HepG2 (cell line): ENCODE measurements around the gene GTF2F2. TPM values are rescaled to one million over a fixed set of nuclear protein-coding genes. Genes with fewer than 3 reads are reported as not detected.

Experiments
- EP300 ChIP-seq, 3 experiments: sonication (generic) in 1 of 3; formaldehyde crosslinking in 1 of 3; IDR thresholded peaks; 2 replicates each; pipeline versions ENCODE4 v1.5.1 to v1.6.1; 2011 to 2020; ENCODE audit warnings: low read depth in 2 of 3, low read length in 2 of 3, borderline replicate concordance in 1 of 3, improper control_type of control experiment in 1 of 3, mild to moderate bottlenecking in 1 of 3, missing genetic modification reagents in 1 of 3, moderate library complexity in 1 of 3
- GRHL1 ChIP-seq: sonication (generic); formaldehyde crosslinking; conservative IDR thresholded peaks from 2 replicates; pipeline ENCODE4 v1.8.0; 2022; ENCODE audit warnings: missing genetic modification reagents
- HNRNPLL ChIP-seq: fragments of 200-400 bp; formaldehyde crosslinking; IDR thresholded peaks from 2 replicates; pipeline ENCODE4 v1.6.1; 2017; ENCODE audit warnings: mild to moderate bottlenecking, low read depth, low read length; ENCODE audit not compliant: poor library complexity, severe bottlenecking
- KLF6 ChIP-seq: IDR thresholded peaks from 2 replicates; pipeline ENCODE4 v1.8.0; 2016; ENCODE audit warnings: missing biosample characterization, missing genetic modification reagents
- ZKSCAN8 ChIP-seq: IDR thresholded peaks from 2 replicates; pipeline ENCODE4 v1.6.1; 2016; ENCODE audit warnings: borderline replicate concordance, missing genetic modification reagents, missing compliant biosample characterization
- ZNF12 ChIP-seq: sonication (generic); formaldehyde crosslinking; IDR thresholded peaks from 2 replicates; pipeline ENCODE4 v1.5.0; 2020; ENCODE audit warnings: missing genetic modification reagents
- ZNF460 ChIP-seq: sonication (generic); formaldehyde crosslinking; IDR thresholded peaks from 2 replicates; pipeline ENCODE4 v1.5.1; 2020; ENCODE audit warnings: missing genetic modification reagents, mild to moderate bottlenecking, borderline replicate concordance
- ZNF512B ChIP-seq: sonication (generic); formaldehyde crosslinking; IDR thresholded peaks from 2 replicates; pipeline ENCODE4 v1.5.1; 2020; ENCODE audit warnings: missing genetic modification reagents, mild to moderate bottlenecking, borderline replicate concordance
- ZNF792 ChIP-seq: IDR thresholded peaks from 2 replicates; pipeline ENCODE4 v1.6.1; 2016
- ZSCAN31 ChIP-seq: sonication (generic); formaldehyde crosslinking; IDR thresholded peaks from 2 replicates; pipeline ENCODE4 v1.5.0; 2020; ENCODE audit warnings: low read depth, mild to moderate bottlenecking, missing genetic modification reagents
- polyA plus RNA-seq, 8 experiments: library from polyadenylated mRNA; depleted of rRNA in 3 of 8; stranded (reverse) in 7 of 8; unstranded in 1 of 8; fragments of >200 nt; fragmentation: Illumina TruSeq in 4 of 8; extraction: Trizol in 4 of 8; gene quantifications; 2 replicates each; pipeline versions ENCODE4 v1.2.1 to v1.2.3, GENCODE V29; 2011 to 2016; ENCODE audit warnings: low read depth in 4 of 8, missing spikeins in 1 of 8, mixed read lengths in 1 of 8; ENCODE audit not compliant: insufficient read depth in 1 of 8
- total RNA-seq, 5 experiments: library from RNA; depleted of rRNA; stranded (reverse); fragments of >200 nt; fragmentation: Illumina TruSeq; extraction: Trizol; gene quantifications; 2 replicates each; pipeline ENCODE4 v1.2.3, GENCODE V29; 2016; ENCODE audit warnings: low read depth in 1 of 5

The GTF2F2 gene
- total and polyA plus RNA-seq, 2 of the 13 experiments (the other 11 are each of a cell fraction or from before 2014, with no cell fraction given), result 10.6 to 32.8 TPM

GRCh38 chr13:45231305-45231704, 111.0 kb downstream of the GTF2F2 start (continued):
- no peak for TF ChIP-seq ZNF12 (CRISPR knock-in tag)
- no peak for TF ChIP-seq ZKSCAN8 (CRISPR knock-in tag)
- TF ChIP-seq EP300 (IDR thresholded peaks at IDR 0.05; ENCODE audit: low read depth in 2 of 2, low read length in 2 of 2), result no peak
- TF ChIP-seq EP300 (CRISPR knock-in tag; IDR thresholded peaks at IDR 0.05; ENCODE audit: borderline replicate concordance), result no peak
- no peak for TF ChIP-seq GRHL1
- TF ChIP-seq ZSCAN31 (CRISPR knock-in tag), result no peak
- TF ChIP-seq ZNF792 (CRISPR knock-in tag), result no peak
- TF ChIP-seq HNRNPLL, result no peak
- TF ChIP-seq ZNF512B (CRISPR knock-in tag), result no peak
- no peak for TF ChIP-seq ZNF460 (CRISPR knock-in tag)
- TF ChIP-seq KLF6, result no peak
